HepG2 (cell line): ENCODE measurements around the gene SP110. TPM values are rescaled to one million over a fixed set of nuclear protein-coding genes. Genes with fewer than 3 reads are reported as not detected.
A peak's percentile ranks its signal among the peaks of the same experiment; 100 is the strongest.

ENCODE experiments used
- CHD2 ChIP-seq: IDR thresholded peaks from 2 replicates; pipeline ENCODE4 v1.6.1; 2011; ENCODE audit warnings: low read depth, low read length, improper control_type of control experiment
- IRX3 ChIP-seq: sonication (generic); formaldehyde crosslinking; IDR thresholded peaks from 2 replicates; pipeline ENCODE4 v1.8.1; 2023; ENCODE audit warnings: mild to moderate bottlenecking, low read depth, missing genetic modification reagents, borderline replicate concordance
- KAT8 ChIP-seq: IDR thresholded peaks from 2 replicates; pipeline ENCODE4 v1.6.1; 2016; ENCODE audit warnings: missing genetic modification reagents, missing compliant biosample characterization
- KDM4B ChIP-seq: sonication (generic); formaldehyde crosslinking; IDR thresholded peaks from 2 replicates; pipeline ENCODE4 v1.4.0; 2020; ENCODE audit warnings: missing genetic modification reagents
- MAF1 ChIP-seq: sonication (generic); formaldehyde crosslinking; IDR thresholded peaks from 2 replicates; pipeline ENCODE4 v1.5.0; 2020; ENCODE audit warnings: missing genetic modification reagents, borderline replicate concordance
- SETDB1 ChIP-seq: sonication (generic); formaldehyde crosslinking; IDR thresholded peaks from 2 replicates; pipeline ENCODE4 v1.5.1; 2020; ENCODE audit warnings: missing genetic modification reagents, mild to moderate bottlenecking, borderline replicate concordance
- YY1 ChIP-seq: IDR thresholded peaks from 2 replicates; pipeline ENCODE4 v1.6.1; 2011; ENCODE audit warnings: low read length, low read depth, moderate library complexity, mild to moderate bottlenecking; ENCODE audit not compliant: insufficient read depth, insufficient replicate concordance
- ZNF83 ChIP-seq: sonication (generic); formaldehyde crosslinking; IDR thresholded peaks from 2 replicates; pipeline ENCODE4 v1.4.0; 2020; ENCODE audit warnings: missing genetic modification reagents, mild to moderate bottlenecking, borderline replicate concordance
- ZNF839 ChIP-seq: sonication (generic); formaldehyde crosslinking; IDR thresholded peaks from 2 replicates; pipeline ENCODE4 v1.4.0; 2020; ENCODE audit warnings: missing genetic modification reagents, mild to moderate bottlenecking, borderline replicate concordance
- ZNF878 ChIP-seq: sonication (generic); formaldehyde crosslinking; IDR thresholded peaks from 2 replicates; pipeline ENCODE4 v1.8.1; 2023; ENCODE audit warnings: mild to moderate bottlenecking, missing genetic modification reagents, moderate library complexity
- ZNF879 ChIP-seq: sonication (generic); formaldehyde crosslinking; IDR thresholded peaks from 2 replicates; pipeline ENCODE4 v1.8.1; 2023; ENCODE audit warnings: missing genetic modification reagents
- ZSCAN25 ChIP-seq: sonication (generic); formaldehyde crosslinking; IDR thresholded peaks from 2 replicates; pipeline ENCODE4 v1.8.0; 2022; ENCODE audit warnings: mild to moderate bottlenecking, missing genetic modification reagents
- polyA plus RNA-seq, 8 experiments: library from polyadenylated mRNA; depleted of rRNA in 3 of 8; stranded (reverse) in 7 of 8; unstranded in 1 of 8; fragments of >200 nt; fragmentation: Illumina TruSeq in 4 of 8; extraction: Trizol in 4 of 8; gene quantifications; 2 replicates each; pipeline versions ENCODE4 v1.2.1 to v1.2.3, GENCODE V29; 2011 to 2016; ENCODE audit warnings: low read depth in 4 of 8, missing spikeins in 1 of 8, mixed read lengths in 1 of 8; ENCODE audit not compliant: insufficient read depth in 1 of 8
- total RNA-seq, 5 experiments: library from RNA; depleted of rRNA; stranded (reverse); fragments of >200 nt; fragmentation: Illumina TruSeq; extraction: Trizol; gene quantifications; 2 replicates each; pipeline ENCODE4 v1.2.3, GENCODE V29; 2016; ENCODE audit warnings: low read depth in 1 of 5
- TF ChIP-seq, protein P1 (sequence below), 2 experiments: fragments of 450-650 bp in 1 of 2; sonication (generic) in 1 of 2; formaldehyde crosslinking; IDR thresholded peaks; 2 replicates each; pipeline versions ENCODE4 v1.5.0 to v1.8.0; 2020 to 2022; ENCODE audit warnings: mild to moderate bottlenecking in 1 of 2, missing genetic modification reagents in 1 of 2
- TF ChIP-seq, protein P2 (sequence below): fragments of 450-650 bp; IDR thresholded peaks from 2 replicates; pipeline ENCODE4 v1.6.1; 2017; ENCODE audit warnings: mild to moderate bottlenecking
- TF ChIP-seq, protein P3 (sequence below): sonication (generic); formaldehyde crosslinking; IDR thresholded peaks from 2 replicates; pipeline ENCODE4 v1.5.0; 2020; ENCODE audit warnings: mild to moderate bottlenecking, missing genetic modification reagents
- TF ChIP-seq, protein P4 (sequence below): sonication (generic); formaldehyde crosslinking; IDR thresholded peaks from 2 replicates; pipeline ENCODE4 v1.8.0; 2022; ENCODE audit warnings: mild to moderate bottlenecking, missing genetic modification reagents
- TF ChIP-seq, protein P5 (sequence below): sonication (generic); formaldehyde crosslinking; IDR thresholded peaks from 2 replicates; pipeline ENCODE4 v1.8.1; 2022; ENCODE audit warnings: low read depth, mild to moderate bottlenecking, missing genetic modification reagents

SP110 gene
- total and polyA plus RNA-seq, 2 of the 13 experiments (the other 11 are each of a cell fraction or from before 2014, with no cell fraction given) = 7.9 to 10.4 TPM

DNA sequence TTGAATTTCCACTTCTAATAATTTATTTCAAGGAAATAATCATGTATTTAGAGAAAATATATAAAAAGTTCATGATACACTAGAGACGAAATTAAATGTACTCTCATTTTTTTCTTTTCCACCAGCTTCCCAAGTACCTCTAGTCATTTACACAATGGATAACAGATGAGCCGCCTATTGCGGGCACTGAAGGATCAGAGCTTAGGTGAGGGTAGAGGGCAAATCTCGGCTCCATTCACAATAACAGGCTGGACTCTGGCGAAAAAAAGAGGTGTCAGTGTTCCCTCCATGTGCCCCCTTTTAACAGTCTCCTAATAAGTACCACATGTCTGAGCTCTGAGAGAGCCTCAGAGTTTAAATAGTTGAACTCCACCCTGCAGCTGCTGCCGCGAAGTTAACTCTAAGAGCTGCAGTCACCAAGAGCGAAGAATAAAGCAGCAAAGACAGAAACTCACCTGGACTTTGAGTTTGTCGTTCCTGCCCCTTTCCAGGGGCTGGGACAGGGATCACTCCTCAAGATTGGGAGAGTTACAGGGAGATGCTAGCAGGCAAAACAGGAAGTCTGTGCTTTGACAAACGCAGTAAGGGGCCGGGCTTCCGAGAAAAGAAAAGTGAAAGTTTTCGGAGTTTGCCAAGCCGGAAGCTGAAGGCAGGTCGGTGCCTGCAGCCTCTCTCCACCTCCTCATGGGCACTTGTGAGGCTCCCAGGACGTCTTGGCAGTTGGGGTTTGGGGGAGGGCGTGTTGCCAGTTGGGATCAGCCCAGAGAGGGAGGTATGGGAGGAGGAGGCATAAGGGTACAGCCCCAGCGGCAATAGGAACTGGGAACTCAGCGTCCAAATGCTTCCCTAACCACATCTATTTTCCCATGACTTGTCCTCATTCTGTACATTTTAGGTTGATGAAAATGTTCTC, at the start of gene SP110 (continued):
- TF ChIP-seq, protein P1, sequence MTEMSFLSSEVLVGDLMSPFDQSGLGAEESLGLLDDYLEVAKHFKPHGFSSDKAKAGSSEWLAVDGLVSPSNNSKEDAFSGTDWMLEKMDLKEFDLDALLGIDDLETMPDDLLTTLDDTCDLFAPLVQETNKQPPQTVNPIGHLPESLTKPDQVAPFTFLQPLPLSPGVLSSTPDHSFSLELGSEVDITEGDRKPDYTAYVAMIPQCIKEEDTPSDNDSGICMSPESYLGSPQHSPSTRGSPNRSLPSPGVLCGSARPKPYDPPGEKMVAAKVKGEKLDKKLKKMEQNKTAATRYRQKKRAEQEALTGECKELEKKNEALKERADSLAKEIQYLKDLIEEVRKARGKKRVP (CRISPR knock-in tag; IDR thresholded peaks at IDR 0.05) = no peak
- TF ChIP-seq, protein P2, sequence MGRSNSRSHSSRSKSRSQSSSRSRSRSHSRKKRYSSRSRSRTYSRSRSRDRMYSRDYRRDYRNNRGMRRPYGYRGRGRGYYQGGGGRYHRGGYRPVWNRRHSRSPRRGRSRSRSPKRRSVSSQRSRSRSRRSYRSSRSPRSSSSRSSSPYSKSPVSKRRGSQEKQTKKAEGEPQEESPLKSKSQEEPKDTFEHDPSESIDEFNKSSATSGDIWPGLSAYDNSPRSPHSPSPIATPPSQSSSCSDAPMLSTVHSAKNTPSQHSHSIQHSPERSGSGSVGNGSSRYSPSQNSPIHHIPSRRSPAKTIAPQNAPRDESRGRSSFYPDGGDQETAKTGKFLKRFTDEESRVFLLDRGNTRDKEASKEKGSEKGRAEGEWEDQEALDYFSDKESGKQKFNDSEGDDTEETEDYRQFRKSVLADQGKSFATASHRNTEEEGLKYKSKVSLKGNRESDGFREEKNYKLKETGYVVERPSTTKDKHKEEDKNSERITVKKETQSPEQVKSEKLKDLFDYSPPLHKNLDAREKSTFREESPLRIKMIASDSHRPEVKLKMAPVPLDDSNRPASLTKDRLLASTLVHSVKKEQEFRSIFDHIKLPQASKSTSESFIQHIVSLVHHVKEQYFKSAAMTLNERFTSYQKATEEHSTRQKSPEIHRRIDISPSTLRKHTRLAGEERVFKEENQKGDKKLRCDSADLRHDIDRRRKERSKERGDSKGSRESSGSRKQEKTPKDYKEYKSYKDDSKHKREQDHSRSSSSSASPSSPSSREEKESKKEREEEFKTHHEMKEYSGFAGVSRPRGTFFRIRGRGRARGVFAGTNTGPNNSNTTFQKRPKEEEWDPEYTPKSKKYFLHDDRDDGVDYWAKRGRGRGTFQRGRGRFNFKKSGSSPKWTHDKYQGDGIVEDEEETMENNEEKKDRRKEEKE = no peak
- TF ChIP-seq ZNF83 (peak; percentile 80; the same call in 1 of the 2 replicates), IRX3 (CRISPR knock-in tag) (no peak), MAF1 (no peak), YY1 (no peak), KAT8 (peak; percentile 94), KDM4B (CRISPR knock-in tag) (no peak), ZNF878 (CRISPR knock-in tag) (no peak), ZNF879 (CRISPR knock-in tag) (no peak), SETDB1 (no peak), ZNF839 (no peak), CHD2 (no peak), ZSCAN25 (CRISPR knock-in tag) (no peak)
- TF ChIP-seq, protein P3, sequence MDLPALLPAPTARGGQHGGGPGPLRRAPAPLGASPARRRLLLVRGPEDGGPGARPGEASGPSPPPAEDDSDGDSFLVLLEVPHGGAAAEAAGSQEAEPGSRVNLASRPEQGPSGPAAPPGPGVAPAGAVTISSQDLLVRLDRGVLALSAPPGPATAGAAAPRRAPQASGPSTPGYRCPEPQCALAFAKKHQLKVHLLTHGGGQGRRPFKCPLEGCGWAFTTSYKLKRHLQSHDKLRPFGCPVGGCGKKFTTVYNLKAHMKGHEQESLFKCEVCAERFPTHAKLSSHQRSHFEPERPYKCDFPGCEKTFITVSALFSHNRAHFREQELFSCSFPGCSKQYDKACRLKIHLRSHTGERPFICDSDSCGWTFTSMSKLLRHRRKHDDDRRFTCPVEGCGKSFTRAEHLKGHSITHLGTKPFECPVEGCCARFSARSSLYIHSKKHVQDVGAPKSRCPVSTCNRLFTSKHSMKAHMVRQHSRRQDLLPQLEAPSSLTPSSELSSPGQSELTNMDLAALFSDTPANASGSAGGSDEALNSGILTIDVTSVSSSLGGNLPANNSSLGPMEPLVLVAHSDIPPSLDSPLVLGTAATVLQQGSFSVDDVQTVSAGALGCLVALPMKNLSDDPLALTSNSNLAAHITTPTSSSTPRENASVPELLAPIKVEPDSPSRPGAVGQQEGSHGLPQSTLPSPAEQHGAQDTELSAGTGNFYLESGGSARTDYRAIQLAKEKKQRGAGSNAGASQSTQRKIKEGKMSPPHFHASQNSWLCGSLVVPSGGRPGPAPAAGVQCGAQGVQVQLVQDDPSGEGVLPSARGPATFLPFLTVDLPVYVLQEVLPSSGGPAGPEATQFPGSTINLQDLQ (CRISPR knock-in tag) = 0 out of 2 replicates have a peak, but pooled peaks have one; percentile 35
- TF ChIP-seq, protein P4, sequence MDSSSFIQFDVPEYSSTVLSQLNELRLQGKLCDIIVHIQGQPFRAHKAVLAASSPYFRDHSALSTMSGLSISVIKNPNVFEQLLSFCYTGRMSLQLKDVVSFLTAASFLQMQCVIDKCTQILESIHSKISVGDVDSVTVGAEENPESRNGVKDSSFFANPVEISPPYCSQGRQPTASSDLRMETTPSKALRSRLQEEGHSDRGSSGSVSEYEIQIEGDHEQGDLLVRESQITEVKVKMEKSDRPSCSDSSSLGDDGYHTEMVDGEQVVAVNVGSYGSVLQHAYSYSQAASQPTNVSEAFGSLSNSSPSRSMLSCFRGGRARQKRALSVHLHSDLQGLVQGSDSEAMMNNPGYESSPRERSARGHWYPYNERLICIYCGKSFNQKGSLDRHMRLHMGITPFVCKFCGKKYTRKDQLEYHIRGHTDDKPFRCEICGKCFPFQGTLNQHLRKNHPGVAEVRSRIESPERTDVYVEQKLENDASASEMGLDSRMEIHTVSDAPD = no peak
- TF ChIP-seq, protein P5, sequence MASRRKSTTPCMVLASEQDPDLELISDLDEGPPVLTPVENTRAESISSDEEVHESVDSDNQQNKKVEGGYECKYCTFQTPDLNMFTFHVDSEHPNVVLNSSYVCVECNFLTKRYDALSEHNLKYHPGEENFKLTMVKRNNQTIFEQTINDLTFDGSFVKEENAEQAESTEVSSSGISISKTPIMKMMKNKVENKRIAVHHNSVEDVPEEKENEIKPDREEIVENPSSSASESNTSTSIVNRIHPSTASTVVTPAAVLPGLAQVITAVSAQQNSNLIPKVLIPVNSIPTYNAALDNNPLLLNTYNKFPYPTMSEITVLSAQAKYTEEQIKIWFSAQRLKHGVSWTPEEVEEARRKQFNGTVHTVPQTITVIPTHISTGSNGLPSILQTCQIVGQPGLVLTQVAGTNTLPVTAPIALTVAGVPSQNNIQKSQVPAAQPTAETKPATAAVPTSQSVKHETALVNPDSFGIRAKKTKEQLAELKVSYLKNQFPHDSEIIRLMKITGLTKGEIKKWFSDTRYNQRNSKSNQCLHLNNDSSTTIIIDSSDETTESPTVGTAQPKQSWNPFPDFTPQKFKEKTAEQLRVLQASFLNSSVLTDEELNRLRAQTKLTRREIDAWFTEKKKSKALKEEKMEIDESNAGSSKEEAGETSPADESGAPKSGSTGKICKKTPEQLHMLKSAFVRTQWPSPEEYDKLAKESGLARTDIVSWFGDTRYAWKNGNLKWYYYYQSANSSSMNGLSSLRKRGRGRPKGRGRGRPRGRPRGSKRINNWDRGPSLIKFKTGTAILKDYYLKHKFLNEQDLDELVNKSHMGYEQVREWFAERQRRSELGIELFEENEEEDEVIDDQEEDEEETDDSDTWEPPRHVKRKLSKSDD = 0 out of 2 replicates have a peak, but pooled peaks have one; percentile 40
